ENCODE measurements around the gene TMEM175.

TMEM175 gene

GRCh38 chr4:978957-979701, 46.9 kb downstream of the TMEM175 start:
- no peak for TF ChIP-seq ZNF274 (IDR thresholded peaks at IDR 0.05; ENCODE audit: low read depth, low read length)
- H3K4me3 ChIP-seq (ENCODE audit: low read length): no peak overlapping the region

- TF ChIP-seq ZNF274 (IDR thresholded peaks at IDR 0.05; ENCODE audit: low read depth, low read length): no peak
- no peak overlapping the region for H3K4me3 ChIP-seq (ENCODE audit: low read length)
These were observed 50.0 kb downstream of the TMEM175 start for GRCh38 chr4:982291-982690.

- TF ChIP-seq ZNF274 (IDR thresholded peaks at IDR 0.05; ENCODE audit: low read depth, low read length): no peak
- H3K4me3 ChIP-seq (ENCODE audit: low read length): no peak overlapping the region
These were observed 50.6 kb downstream of the TMEM175 start for GRCh38 chr4:982814-983213.

- no peak overlapping the region for H3K4me3 ChIP-seq (ENCODE audit: low read length)
- TF ChIP-seq ZNF274 (IDR thresholded peaks at IDR 0.05; ENCODE audit: low read depth, low read length): no peak
These were observed 52.2 kb downstream of the TMEM175 start for GRCh38 chr4:984336-985054.

GRCh38 chr4:985123-985830, 53.0 kb downstream of the TMEM175 start:
- no peak overlapping the region for H3K4me3 ChIP-seq (ENCODE audit: low read length)
- no peak for TF ChIP-seq ZNF274 (IDR thresholded peaks at IDR 0.05; ENCODE audit: low read depth, low read length)

GRCh38 chr4:986428-986878, 54.2 kb downstream of the TMEM175 start:
- TF ChIP-seq ZNF274 (IDR thresholded peaks at IDR 0.05; ENCODE audit: low read depth, low read length): no peak
- H3K4me3 ChIP-seq (ENCODE audit: low read length): peak overlapping the region; percentile 57

- H3K4me3 ChIP-seq (ENCODE audit: low read length): peak within 1 kb of the TSS; percentile 57
- no peak for TF ChIP-seq ZNF274 (IDR thresholded peaks at IDR 0.05; ENCODE audit: low read depth, low read length)
These were observed 54.8 kb downstream of the TMEM175 start, which contains the start of gene IDUA for GRCh38 chr4:986879-987623. Gene IDUA, plus strand, starts transcription at chr4:987044. Its CDS starts 41 bp downstream, at chr4:987085.

GRCh38 chr4:987624-988513, 55.6 kb downstream of the TMEM175 start:
- TF ChIP-seq ZNF274 (IDR thresholded peaks at IDR 0.05; ENCODE audit: low read depth, low read length): no peak
- H3K4me3 ChIP-seq (ENCODE audit: low read length): no peak overlapping the region; the same call in 1 of the 2 replicates

- no peak overlapping the region for H3K4me3 ChIP-seq (ENCODE audit: low read length)
- TF ChIP-seq ZNF274 (IDR thresholded peaks at IDR 0.05; ENCODE audit: low read depth, low read length): no peak
These were observed 56.8 kb downstream of the TMEM175 start for GRCh38 chr4:988726-989721.

GRCh38 chr4:989722-990471, 57.6 kb downstream of the TMEM175 start:
- no peak for TF ChIP-seq ZNF274 (IDR thresholded peaks at IDR 0.05; ENCODE audit: low read depth, low read length)
- no peak overlapping the region for H3K4me3 ChIP-seq (ENCODE audit: low read length)

GRCh38 chr4:990746-991367, 58.6 kb downstream of the TMEM175 start:
- no peak overlapping the region for H3K4me3 ChIP-seq (ENCODE audit: low read length)
- no peak for TF ChIP-seq ZNF274 (IDR thresholded peaks at IDR 0.05; ENCODE audit: low read depth, low read length)

Data from GM08714 (cell line).